Activated T-cell treated with anti-CD3 and anti-CD28 coated beads, Interleukin-2, amount 50 U/mL, for 4 hours (primary cell): ENCODE data around the gene AK5. TPM values are rescaled to one million over a fixed set of nuclear protein-coding genes. Genes with fewer than 3 reads are reported as not detected.

Experiments
- ATAC-seq, 2 donors: fragments of 200-7000 bp; cut with Tn5 transposase; one replicate each; pipeline ENCODE4 v1.10.0; 2021
- DNase-seq: peaks from one replicate; pipeline ENCODE4 v3.0.0-alpha.2; 2020
- H3K27me3 Mint-ChIP-seq: one replicate; pipeline ENCODE4 v1.8.0; 2021; ENCODE audit warnings: low read depth, mixed read lengths
- H3K36me3 Mint-ChIP-seq: one replicate; pipeline ENCODE4 v1.8.0; 2022; ENCODE audit warnings: mixed read lengths; ENCODE audit not compliant: insufficient read depth
- H3K4me1 Mint-ChIP-seq: one replicate; pipeline ENCODE4 v1.8.0; 2021; ENCODE audit warnings: low read depth, mixed read lengths
- H3K4me3 Mint-ChIP-seq: one replicate; pipeline ENCODE4 v1.8.0; 2021; ENCODE audit warnings: mild to moderate bottlenecking, moderate library complexity, mixed read lengths
- H3K9me3 Mint-ChIP-seq: one replicate; pipeline ENCODE4 v1.8.0; 2021; ENCODE audit warnings: mixed read lengths
- total RNA-seq, 3 donors: library from RNA; stranded (reverse); gene quantifications; one replicate each; pipeline ENCODE4 v1.2.1, GENCODE V29; 2021

AK5 gene
- total RNA-seq, 3 donors from 2014 or later, result 1.0 to 4.9 (median 3.0) TPM

DNA sequence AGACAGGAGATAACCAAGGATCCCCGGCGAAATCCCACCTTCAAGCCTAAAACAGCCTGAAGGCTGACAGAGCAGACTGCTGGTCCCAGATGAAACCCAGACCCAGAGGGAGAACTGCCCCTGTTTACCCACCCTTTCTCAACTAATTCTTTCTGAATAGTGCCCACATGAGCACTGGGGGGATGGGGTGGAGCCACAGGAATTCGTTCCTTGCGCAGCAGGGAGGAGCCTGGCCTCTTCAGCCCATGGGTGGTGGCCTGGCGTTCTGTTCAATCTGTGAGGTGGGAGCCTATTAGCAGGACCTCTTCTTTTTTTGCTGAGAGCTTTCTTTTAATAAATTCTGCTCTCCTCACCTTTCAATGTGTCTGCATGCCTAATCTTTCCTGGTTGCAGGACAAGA lies 6.6 kb upstream of the AK5 start:
- ATAC-seq (no peak), DNase-seq (no peak)
- H3K27me3 Mint-ChIP-seq, result peaks cover 2% of the 10 kb centered on the region
- H3K9me3 Mint-ChIP-seq, result no peaks in the 10 kb centered on the region
- no peaks in the 10 kb centered on the region for H3K36me3 Mint-ChIP-seq
- H3K4me1 Mint-ChIP-seq, result peaks cover 8% of the 10 kb centered on the region
- no peak overlapping the region for H3K4me3 Mint-ChIP-seq

DNA sequence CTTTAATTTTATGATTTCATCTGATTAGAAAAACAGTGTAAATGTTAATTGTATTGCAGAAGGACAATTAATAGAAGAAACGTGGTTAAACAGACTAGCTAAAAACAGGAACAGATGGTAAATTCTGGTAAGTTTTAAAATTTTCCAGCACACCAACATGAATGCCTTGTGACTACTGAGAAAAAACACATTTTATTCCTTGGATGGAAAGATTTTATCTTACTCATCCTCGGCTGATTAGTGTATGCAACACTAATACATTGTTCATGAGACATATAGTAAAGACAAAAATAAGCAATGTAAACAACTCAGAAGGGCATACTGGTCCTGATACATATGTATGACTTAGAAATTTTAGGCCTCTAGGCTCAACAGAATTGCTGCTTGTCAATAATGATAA lies 4.9 kb upstream of the AK5 start:
- Mint-ChIP-seq H3K27me3 (peaks cover 8% of the 10 kb centered on the region), H3K4me1 (peaks cover 22% of the 10 kb centered on the region), H3K9me3 (no peaks in the 10 kb centered on the region), H3K4me3 (no peak overlapping the region), H3K36me3 (no peaks in the 10 kb centered on the region)
- DNase-seq, result no peak
- no peak for ATAC-seq

DNA sequence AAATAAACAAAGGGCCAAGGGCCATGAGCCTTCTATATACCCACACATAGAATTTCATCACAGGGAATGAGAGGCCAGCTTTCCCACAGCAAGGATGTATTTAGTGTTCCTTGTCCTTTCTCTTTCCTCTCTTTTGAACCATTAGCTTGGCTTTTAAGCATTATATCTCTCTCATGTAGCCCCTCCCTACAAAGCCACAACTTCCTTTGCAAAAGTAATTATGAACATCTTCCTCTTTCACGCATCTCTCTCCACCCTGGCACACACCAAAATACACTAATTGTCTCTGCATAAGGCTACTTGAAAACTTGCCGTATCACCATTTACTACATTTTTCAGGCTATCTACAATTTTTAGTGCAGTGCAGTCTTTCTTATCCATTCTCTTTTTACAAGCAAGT lies 1.9 kb upstream of the AK5 start:
- H3K4me1 Mint-ChIP-seq, result peaks cover 37% of the 10 kb centered on the region
- ATAC-seq (no peak), DNase-seq (no peak)
- no peaks in the 10 kb centered on the region for H3K36me3 Mint-ChIP-seq
- H3K4me3 Mint-ChIP-seq, result no peak overlapping the region
- no peaks in the 10 kb centered on the region for H3K9me3 Mint-ChIP-seq
- H3K27me3 Mint-ChIP-seq, result peaks cover 20% of the 10 kb centered on the region

DNA sequence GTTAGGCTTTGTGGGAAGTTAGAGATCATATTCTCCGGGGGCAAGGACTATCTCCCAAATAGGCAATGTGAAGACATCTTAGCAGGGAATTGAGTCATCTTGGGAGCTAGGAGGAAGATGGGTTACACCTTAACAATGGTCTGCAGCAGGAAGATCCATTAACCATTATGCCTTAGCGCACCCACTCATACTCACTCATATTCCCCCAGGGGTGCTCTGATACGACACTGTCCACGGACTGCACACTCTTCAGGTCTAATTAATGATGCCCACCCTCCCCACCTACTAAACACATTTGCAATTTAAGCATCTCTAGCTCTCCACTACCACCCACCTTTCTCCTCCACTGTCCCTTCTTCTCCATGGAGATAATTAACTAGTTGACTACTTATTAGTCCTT lies 857 bp upstream of the AK5 start:
- peak overlapping the region; percentile 73 for H3K4me3 Mint-ChIP-seq

DNA sequence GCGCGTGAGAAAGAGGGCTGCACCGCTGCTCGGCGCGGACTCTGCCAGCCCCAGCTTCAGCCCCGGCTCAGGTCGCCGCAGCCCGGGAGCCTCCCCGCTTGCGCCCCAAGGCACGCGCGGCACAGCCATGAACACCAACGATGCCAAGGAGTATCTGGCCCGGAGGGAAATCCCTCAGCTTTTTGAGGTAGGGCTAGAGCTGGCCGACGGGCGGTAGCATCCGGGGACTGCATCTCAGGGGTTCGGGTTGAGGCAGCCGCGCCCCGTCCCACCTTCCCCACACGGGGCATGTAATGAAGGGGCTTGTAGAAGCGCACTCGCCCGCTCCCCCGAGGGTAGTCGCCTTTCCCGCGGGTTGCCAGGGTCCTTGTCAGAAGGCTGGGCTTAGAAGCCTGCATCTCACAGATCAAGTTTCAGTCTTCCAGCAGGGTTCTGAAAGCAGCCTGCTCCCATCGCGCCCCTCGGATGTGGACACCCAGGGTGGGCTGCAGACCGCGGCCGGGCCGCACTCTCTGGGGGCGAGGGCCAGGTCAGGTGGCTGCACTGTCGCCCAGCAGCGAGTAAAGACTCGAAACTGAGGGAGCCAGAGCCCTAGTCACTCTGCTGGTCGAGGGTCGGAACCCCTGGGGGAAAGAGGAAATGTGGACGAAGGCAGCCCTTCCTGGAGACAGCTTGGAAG lies 507 bp downstream of the AK5 start:
- Mint-ChIP-seq H3K4me3 (peak overlapping the region; percentile 78), H3K27me3 (peaks cover 24% of the 10 kb centered on the region), H3K36me3 (no peaks in the 10 kb centered on the region), H3K9me3 (no peaks in the 10 kb centered on the region), H3K4me1 (peaks cover 39% of the 10 kb centered on the region)
- peak; percentile 13 for DNase-seq
- ATAC-seq, result peak; percentile 67 to 77

More for the DNA sequence above, 857 bp upstream of the AK5 start:
- DNase-seq, result no peak
- no peak for ATAC-seq
- Mint-ChIP-seq H3K27me3 (peaks cover 22% of the 10 kb centered on the region), H3K36me3 (no peaks in the 10 kb centered on the region), H3K4me1 (peaks cover 39% of the 10 kb centered on the region), H3K9me3 (no peaks in the 10 kb centered on the region)

DNA sequence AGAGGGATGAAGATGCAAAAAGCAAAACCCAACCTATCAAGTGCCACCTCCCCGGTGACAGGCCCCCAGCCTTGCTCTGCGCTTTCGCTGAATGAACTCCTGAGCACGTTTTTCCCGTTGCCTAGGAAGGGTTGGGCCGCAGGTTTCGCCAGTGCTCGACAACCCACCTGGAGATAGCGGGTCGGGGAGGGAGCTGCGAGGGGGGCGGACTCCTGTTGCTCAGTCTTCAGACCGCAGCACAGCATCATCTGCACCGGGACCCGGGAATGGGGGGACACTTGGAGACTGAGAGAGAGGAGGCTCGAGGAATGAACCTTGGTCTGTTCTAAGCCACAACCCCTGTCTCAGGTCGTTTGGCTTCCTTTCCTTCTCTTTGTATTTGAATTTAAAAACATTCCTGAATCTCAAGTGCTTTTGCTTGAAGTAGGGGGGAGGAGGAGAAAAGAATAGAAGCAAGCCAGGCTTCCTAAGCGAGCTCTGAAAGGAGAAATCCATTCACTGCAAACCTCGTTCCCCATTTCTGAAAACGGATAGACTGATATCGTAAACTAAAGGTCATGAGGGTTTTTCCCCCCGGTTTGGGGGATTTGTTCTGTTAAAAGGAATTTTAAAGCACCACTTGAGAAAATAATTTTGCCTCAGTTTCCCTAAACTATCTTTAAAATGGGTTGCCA lies 1.2 kb downstream of the AK5 start:
- Mint-ChIP-seq H3K4me1 (peaks cover 42% of the 10 kb centered on the region), H3K36me3 (peaks cover under 1% of the 10 kb centered on the region), H3K4me3 (peak overlapping the region; percentile 78), H3K27me3 (peaks cover 24% of the 10 kb centered on the region), H3K9me3 (no peaks in the 10 kb centered on the region)
- DNase-seq, result peak; percentile 22
- peak; percentile 11 to 33 for ATAC-seq

DNA sequence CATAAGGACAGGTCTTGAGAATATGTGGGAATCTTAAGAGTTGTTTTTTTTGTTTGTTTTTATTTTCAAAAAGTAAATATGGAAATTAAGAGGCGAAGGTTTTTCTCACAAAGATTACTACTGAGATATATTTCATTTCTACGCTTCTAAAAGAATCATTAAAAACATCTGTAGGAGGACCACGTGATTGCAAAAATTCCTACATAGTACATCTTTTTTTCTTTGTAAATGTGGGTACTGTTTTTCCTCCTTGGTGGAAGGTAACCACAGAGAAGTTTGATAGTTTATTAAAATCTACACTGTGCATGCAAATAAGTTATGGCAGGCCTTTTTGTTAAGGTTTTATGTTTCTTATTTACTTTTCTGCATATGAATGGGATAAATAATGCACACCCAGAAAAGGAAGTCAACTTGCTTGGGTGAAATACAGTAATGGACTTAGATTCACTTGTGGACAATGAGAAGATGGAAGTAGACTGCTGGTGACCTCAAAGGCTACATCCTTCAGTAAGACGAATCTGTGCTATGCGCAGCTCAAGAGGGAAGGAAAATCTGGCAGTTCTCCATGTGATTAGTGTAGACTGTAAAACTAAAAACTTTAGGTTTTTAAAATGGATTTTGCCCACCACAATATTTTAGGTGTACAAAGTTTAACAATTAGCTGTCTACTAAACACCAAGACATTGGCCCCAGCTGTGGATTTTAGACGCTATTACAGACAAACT lies 2.0 kb downstream of the AK5 start:
- peaks cover 1% of the 10 kb centered on the region for H3K36me3 Mint-ChIP-seq
- ATAC-seq (no peak), DNase-seq (no peak)
- peaks cover 24% of the 10 kb centered on the region for H3K27me3 Mint-ChIP-seq
- peaks cover 44% of the 10 kb centered on the region for H3K4me1 Mint-ChIP-seq
- H3K9me3 Mint-ChIP-seq, result no peaks in the 10 kb centered on the region
- peak overlapping the region; percentile 35 for H3K4me3 Mint-ChIP-seq

DNA sequence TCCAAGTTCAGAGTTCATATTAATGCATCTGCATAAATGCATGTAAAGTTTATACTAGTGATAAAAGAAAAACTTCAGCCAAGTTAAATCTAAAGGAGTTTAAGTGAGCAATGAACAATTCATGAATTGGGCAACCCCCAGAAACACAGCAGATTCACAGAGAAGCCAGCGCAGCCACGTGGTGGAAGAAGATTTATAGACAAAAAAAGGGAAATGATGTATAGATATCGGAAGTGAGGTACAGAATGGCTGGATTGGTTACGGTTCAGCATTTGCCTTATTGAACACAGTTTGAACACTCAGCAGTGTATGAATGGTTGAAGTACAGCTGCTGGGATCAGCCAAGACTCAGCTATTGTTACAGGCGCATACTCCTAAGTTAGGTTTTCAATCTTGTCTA lies 5.7 kb downstream of the AK5 start:
- DNase-seq (no peak), ATAC-seq (no peak)
- Mint-ChIP-seq H3K27me3 (peaks cover 17% of the 10 kb centered on the region), H3K36me3 (peaks cover 4% of the 10 kb centered on the region), H3K4me1 (peaks cover 22% of the 10 kb centered on the region), H3K4me3 (no peak overlapping the region), H3K9me3 (no peaks in the 10 kb centered on the region)

DNA sequence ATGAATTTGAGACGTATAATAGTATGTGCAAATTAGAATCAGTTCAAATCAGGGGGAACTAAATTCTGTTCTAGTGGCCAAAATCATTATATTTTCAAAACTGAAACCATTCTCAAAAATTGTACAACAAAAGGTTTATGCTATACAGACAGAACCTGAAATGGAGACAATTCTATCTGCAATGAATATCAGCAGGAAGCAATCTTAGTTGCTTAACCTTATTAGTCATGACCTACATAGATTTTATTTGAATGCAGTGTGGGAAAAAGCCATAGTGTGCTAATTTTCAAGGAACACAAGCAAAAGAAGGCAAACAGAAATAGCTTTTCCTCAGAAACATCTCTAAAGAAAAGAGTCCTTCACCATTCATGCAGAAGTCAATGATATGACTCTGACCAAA lies 6.5 kb downstream of the AK5 start:
- peaks cover 17% of the 10 kb centered on the region for H3K27me3 Mint-ChIP-seq
- H3K4me1 Mint-ChIP-seq, result peaks cover 17% of the 10 kb centered on the region
- DNase-seq (no peak), ATAC-seq (no peak)
- H3K36me3 Mint-ChIP-seq, result peaks cover 4% of the 10 kb centered on the region
- no peak overlapping the region for H3K4me3 Mint-ChIP-seq
- no peaks in the 10 kb centered on the region for H3K9me3 Mint-ChIP-seq

DNA sequence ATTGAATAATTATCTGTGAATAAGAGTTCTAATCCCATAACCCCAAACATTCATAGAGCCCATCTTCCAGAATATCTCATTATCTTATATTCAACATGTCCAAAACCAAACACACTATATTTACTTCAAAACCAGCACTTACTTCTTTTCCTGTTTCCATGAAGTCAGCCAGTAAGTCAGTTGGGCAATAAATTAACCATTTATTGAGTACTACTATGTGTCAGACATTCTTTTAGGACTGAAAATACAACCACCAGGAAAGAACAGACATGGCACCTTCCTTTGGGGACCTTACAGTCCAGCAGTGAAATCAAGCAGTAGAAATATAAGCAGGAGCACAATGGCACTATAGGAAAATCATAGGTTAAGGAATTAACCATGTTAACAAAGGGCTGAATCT lies 8.8 kb downstream of the AK5 start:
- Mint-ChIP-seq H3K4me3 (no peak overlapping the region), H3K4me1 (peaks cover 4% of the 10 kb centered on the region), H3K36me3 (peaks cover 9% of the 10 kb centered on the region), H3K9me3 (no peaks in the 10 kb centered on the region), H3K27me3 (peaks cover 2% of the 10 kb centered on the region)
- no peak for DNase-seq
- ATAC-seq, result no peak

DNA sequence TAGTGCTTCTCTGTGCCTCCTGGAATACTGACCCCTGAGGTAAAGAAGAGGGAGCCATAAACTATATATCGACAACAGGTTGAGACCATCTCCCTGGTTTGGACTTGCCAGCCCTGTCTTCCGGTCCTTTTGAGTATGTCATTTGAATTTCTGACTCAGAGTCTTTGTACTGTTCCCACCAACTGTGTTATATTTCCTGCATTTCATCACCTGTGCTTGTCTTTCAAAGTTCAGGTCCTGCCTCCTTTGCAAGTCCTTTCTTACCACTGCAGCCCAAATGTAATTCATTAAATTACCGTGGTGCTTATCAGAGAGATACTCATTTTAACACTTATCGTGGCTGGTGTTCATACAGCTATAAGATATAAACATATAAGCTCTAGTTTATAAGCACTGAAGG lies 10.7 kb downstream of the AK5 start:
- H3K36me3 Mint-ChIP-seq, result peaks cover 9% of the 10 kb centered on the region
- no peaks in the 10 kb centered on the region for H3K9me3 Mint-ChIP-seq
- DNase-seq (no peak), ATAC-seq (no peak)
- no peaks in the 10 kb centered on the region for H3K27me3 Mint-ChIP-seq
- H3K4me3 Mint-ChIP-seq, result no peak overlapping the region
- H3K4me1 Mint-ChIP-seq, result peaks cover 3% of the 10 kb centered on the region

DNA sequence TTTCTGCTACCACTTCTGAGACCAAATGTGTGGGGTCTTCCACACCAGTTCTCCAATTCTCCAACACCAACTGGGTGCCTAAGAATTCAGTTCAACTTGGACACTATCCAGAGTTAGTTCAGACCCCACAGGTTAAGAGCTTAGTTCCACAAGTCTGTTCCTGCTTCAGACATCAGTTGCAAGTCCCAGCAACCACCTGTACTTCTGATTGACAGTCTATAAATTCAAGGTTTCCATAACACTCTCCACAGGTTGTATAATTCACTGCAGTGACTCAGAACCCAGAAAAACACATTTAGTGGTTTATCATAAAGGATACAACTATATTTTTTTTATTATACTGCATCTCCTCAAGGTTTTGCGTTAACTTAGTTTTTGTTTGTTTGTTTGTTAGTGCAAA lies 18.7 kb downstream of the AK5 start:
- Mint-ChIP-seq H3K4me3 (no peak overlapping the region), H3K27me3 (no peaks in the 10 kb centered on the region), H3K4me1 (peaks cover 9% of the 10 kb centered on the region), H3K9me3 (peaks cover under 1% of the 10 kb centered on the region), H3K36me3 (peaks cover 13% of the 10 kb centered on the region)
- DNase-seq, result no peak
- no peak for ATAC-seq

DNA sequence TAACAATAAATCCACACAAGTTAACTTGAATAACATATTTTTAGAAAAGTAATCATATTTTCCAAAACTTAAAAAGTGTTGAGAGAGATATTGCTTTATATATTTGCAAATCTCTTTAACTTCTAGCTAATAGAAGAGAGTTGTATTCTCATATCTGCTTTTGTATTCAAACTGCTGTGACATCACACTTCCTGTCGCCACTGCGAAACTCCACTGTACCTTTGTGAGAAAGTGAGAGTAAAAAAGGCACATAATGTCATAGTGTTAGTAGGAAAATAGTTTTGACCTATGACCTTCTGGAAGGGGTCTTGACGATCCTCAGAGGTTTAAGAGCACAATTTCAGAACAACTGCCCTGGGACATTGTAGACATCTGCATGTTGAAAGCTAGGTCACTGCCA lies 21.6 kb downstream of the AK5 start:
- peaks cover 25% of the 10 kb centered on the region for H3K4me1 Mint-ChIP-seq
- H3K36me3 Mint-ChIP-seq, result peaks cover 15% of the 10 kb centered on the region
- no peak for ATAC-seq
- no peaks in the 10 kb centered on the region for H3K27me3 Mint-ChIP-seq
- H3K9me3 Mint-ChIP-seq, result peaks cover 11% of the 10 kb centered on the region
- H3K4me3 Mint-ChIP-seq, result no peak overlapping the region
- no peak for DNase-seq

DNA sequence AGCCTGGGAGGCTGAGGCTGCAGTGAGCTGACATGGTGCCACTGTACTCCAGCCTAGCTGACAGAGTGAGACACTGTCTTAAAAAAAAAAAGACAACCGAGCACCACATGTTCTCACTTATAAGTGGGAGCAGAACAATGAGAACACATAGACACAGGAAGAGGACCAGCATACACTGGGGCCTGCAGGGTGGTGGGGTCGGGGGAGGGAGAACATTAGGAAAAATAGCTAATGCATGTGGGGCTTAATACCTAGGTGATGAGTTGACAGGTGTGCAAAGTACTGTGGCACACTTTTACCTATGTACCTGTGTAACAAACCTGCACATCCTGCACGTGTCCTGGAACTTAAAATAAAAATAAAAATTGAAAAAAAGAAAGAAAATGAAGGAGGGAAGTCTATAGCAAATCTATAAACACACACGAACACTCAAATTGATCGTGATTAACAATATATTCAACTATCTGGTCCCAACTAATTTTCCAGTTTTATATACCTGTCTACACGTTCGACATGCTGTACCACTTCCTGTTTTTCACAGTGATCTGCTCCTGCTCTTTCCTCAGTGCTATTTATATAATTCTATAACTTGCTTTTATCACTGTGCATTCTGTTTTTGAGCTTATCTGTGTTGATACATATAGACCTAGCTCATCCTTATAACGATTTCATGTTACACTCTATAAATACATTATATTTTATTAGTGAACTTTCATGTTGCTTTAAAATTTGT lies 27.2 kb downstream of the AK5 start:
- peak; percentile 32 to 37 for ATAC-seq
- peak overlapping the region; percentile 56 for H3K4me3 Mint-ChIP-seq
- H3K4me1 Mint-ChIP-seq, result peaks cover 50% of the 10 kb centered on the region
- no peaks in the 10 kb centered on the region for H3K27me3 Mint-ChIP-seq
- peaks cover 11% of the 10 kb centered on the region for H3K9me3 Mint-ChIP-seq
- peaks cover 9% of the 10 kb centered on the region for H3K36me3 Mint-ChIP-seq
- DNase-seq, result no peak
